ENCODE results near the gene LRIG1. TPM values are rescaled to one million over a fixed set of nuclear protein-coding genes. Genes with fewer than 3 reads are reported as not detected.

Gene LRIG1
- total RNA-seq, 2 donors from 2014 or later, result 119 to 186 TPM

DNA sequence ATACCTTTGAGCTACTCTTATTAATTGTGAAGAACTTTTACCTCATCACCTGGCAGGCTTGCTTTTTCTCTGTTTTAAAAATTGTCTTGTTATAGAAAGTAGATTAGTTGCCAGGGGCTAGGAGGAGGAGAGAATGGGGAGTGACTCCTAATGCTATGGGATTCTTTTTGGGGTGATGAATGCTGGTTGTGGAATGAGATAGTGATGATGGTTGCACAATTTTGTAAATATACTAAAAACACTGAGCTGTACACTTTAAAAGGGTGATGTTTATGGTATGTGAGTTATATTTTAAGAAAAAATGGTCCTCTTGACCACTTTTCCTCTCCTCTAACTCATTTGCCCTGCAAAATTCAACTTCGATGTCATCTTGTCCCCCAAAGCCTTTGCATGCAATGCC, 31.8 kb upstream of the LRIG1 start:
- DNase-seq (ENCODE audit: low spot score), result no peak
- Histone ChIP-seq H3K27ac (no peak overlapping the region), H3K9me3 (no peaks in the 10 kb centered on the region), H3K36me3 (no peaks in the 10 kb centered on the region), H3K4me1 (replicated peaks) (no peaks in the 10 kb centered on the region), H3K4me3 (no peak overlapping the region), H3K27me3 (replicated peaks; ENCODE audit: insufficient read depth) (no peaks in the 10 kb centered on the region)
- intact Hi-C loops (cut with DNase I), result no loop called here
- TF ChIP-seq POLR2A (IDR thresholded peaks at IDR 0.05) (no peak), POLR2AphosphoS5 (IDR thresholded peaks at IDR 0.05) (no peak)
- TF ChIP-seq, protein P1, sequence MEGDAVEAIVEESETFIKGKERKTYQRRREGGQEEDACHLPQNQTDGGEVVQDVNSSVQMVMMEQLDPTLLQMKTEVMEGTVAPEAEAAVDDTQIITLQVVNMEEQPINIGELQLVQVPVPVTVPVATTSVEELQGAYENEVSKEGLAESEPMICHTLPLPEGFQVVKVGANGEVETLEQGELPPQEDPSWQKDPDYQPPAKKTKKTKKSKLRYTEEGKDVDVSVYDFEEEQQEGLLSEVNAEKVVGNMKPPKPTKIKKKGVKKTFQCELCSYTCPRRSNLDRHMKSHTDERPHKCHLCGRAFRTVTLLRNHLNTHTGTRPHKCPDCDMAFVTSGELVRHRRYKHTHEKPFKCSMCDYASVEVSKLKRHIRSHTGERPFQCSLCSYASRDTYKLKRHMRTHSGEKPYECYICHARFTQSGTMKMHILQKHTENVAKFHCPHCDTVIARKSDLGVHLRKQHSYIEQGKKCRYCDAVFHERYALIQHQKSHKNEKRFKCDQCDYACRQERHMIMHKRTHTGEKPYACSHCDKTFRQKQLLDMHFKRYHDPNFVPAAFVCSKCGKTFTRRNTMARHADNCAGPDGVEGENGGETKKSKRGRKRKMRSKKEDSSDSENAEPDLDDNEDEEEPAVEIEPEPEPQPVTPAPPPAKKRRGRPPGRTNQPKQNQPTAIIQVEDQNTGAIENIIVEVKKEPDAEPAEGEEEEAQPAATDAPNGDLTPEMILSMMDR (IDR thresholded peaks at IDR 0.05), result no peak
- WGBS, result 86% methylated on average over 1 of the region's 1 CpG

GRCh38 chr3:66532160-66532587, 31.4 kb upstream of the LRIG1 start:
- no peak for DNase-seq (ENCODE audit: low spot score)
- 86% methylated on average over 1 of the region's 1 CpG for WGBS
- no peak for TF ChIP-seq POLR2AphosphoS5 (IDR thresholded peaks at IDR 0.05)
- no peak for TF ChIP-seq POLR2A (IDR thresholded peaks at IDR 0.05)
- TF ChIP-seq, protein P1 (IDR thresholded peaks at IDR 0.05), result no peak

DNA sequence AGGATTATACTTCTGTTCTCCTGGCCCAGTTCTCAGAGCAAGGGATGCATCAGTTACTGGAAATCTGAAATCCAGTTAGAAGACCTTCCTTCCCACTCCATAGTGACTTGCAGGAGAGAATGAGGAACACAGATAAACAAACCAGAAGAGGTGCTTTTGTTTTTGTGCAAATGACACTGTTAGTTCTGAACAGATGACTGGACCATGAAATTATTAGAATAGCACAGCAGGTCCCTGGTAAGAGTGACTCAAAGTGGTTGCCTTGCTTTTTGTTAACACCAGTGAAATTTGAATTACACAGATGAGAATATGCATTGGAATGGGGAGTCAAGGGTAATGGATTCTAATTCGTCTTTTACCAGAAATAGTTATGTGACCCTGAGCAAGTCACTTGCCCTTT, 30.4 kb upstream of the LRIG1 start:
- no peaks in the 10 kb centered on the region for H3K4me1 ChIP-seq (replicated peaks)
- no peak for DNase-seq (ENCODE audit: low spot score)
- 90% methylated on average over 1 of the region's 1 CpG for WGBS
- H3K9me3 ChIP-seq, result no peaks in the 10 kb centered on the region
- no peaks in the 10 kb centered on the region for H3K27me3 ChIP-seq (replicated peaks; ENCODE audit: insufficient read depth)
- TF ChIP-seq POLR2A (IDR thresholded peaks at IDR 0.05) (no peak), POLR2AphosphoS5 (IDR thresholded peaks at IDR 0.05) (no peak)
- TF ChIP-seq, protein P1 (IDR thresholded peaks at IDR 0.05), result no peak
- intact Hi-C loops (cut with DNase I), result no loop called here
- H3K4me3 ChIP-seq, result no peak overlapping the region
- no peak overlapping the region for H3K27ac ChIP-seq
- H3K36me3 ChIP-seq, result no peaks in the 10 kb centered on the region

More at GRCh38 chr3:66532160-66532587, 31.4 kb upstream of the LRIG1 start:
- H3K27ac ChIP-seq, result no peak overlapping the region
- intact Hi-C loops (cut with DNase I), result no loop called here
- H3K4me3 ChIP-seq, result no peak overlapping the region
- H3K36me3 ChIP-seq, result no peaks in the 10 kb centered on the region
- H3K4me1 ChIP-seq (replicated peaks), result no peaks in the 10 kb centered on the region
- no peaks in the 10 kb centered on the region for H3K9me3 ChIP-seq
- no peaks in the 10 kb centered on the region for H3K27me3 ChIP-seq (replicated peaks; ENCODE audit: insufficient read depth)

GRCh38 chr3:66527246-66527645, 26.4 kb upstream of the LRIG1 start:
- intact Hi-C loops (cut with DNase I), result no loop called here
- H3K27me3 ChIP-seq (replicated peaks; ENCODE audit: insufficient read depth), result no peaks in the 10 kb centered on the region
- no peaks in the 10 kb centered on the region for H3K4me1 ChIP-seq (replicated peaks)
- WGBS, result 71% methylated on average over 4 of the region's 4 CpGs
- no peak overlapping the region for H3K27ac ChIP-seq
- no peak overlapping the region for H3K4me3 ChIP-seq
- TF ChIP-seq, protein P1 (IDR thresholded peaks at IDR 0.05), result no peak
- TF ChIP-seq POLR2A (IDR thresholded peaks at IDR 0.05), result no peak
- TF ChIP-seq POLR2AphosphoS5 (IDR thresholded peaks at IDR 0.05), result no peak
- H3K9me3 ChIP-seq, result no peaks in the 10 kb centered on the region
- DNase-seq (ENCODE audit: low spot score), result no peak
- H3K36me3 ChIP-seq, result no peaks in the 10 kb centered on the region

GRCh38 chr3:66525771-66526170, 24.9 kb upstream of the LRIG1 start:
- no peaks in the 10 kb centered on the region for H3K27me3 ChIP-seq (replicated peaks; ENCODE audit: insufficient read depth)
- no peaks in the 10 kb centered on the region for H3K36me3 ChIP-seq
- intact Hi-C loops (cut with DNase I), result no loop called here
- H3K4me3 ChIP-seq, result no peak overlapping the region
- TF ChIP-seq, protein P1 (IDR thresholded peaks at IDR 0.05), result no peak
- no peak for TF ChIP-seq POLR2A (IDR thresholded peaks at IDR 0.05)
- no peak for TF ChIP-seq POLR2AphosphoS5 (IDR thresholded peaks at IDR 0.05)
- H3K4me1 ChIP-seq (replicated peaks), result no peaks in the 10 kb centered on the region
- no peak overlapping the region for H3K27ac ChIP-seq
- no peak for DNase-seq (ENCODE audit: low spot score)
- 96% methylated on average over 3 of the region's 3 CpGs for WGBS
- H3K9me3 ChIP-seq, result no peaks in the 10 kb centered on the region

Measured in prostate gland (tissue), 2 donors.